Sigmoid colon (tissue), 4 donors: Measurements from ENCODE around the gene DAPK2.

Experiments
- EP300 ChIP-seq, 4 donors: sonication (generic); formaldehyde crosslinking; IDR thresholded peaks; one replicate each; pipeline ENCODE4 v1.6.1; 2017; ENCODE audit warnings: antibody characterized with exemption in 4 of 4
- POLR2A ChIP-seq, 2 donors: fragments of 450-650 bp; IDR thresholded peaks; one replicate each; pipeline ENCODE4 v1.6.1; 2016; ENCODE audit warnings: antibody characterized with exemption in 2 of 2, mild to moderate bottlenecking in 2 of 2, moderate library complexity in 2 of 2
- POLR2AphosphoS5 ChIP-seq, 4 donors: sonication (generic); formaldehyde crosslinking; IDR thresholded peaks; one replicate each; pipeline ENCODE4 v1.6.1; 2017; ENCODE audit warnings: antibody characterized with exemption in 4 of 4
- TF ChIP-seq, protein P1 (sequence below), 4 experiments: fragments of 450-650 bp in 3 of 4; fragments of 200-600 bp in 1 of 4; IDR thresholded peaks; one replicate each; pipeline ENCODE4 v1.5.1; 2016 to 2019; ENCODE audit warnings: antibody characterized with exemption in 4 of 4, mild to moderate bottlenecking in 3 of 4, moderate library complexity in 2 of 4

DNA sequence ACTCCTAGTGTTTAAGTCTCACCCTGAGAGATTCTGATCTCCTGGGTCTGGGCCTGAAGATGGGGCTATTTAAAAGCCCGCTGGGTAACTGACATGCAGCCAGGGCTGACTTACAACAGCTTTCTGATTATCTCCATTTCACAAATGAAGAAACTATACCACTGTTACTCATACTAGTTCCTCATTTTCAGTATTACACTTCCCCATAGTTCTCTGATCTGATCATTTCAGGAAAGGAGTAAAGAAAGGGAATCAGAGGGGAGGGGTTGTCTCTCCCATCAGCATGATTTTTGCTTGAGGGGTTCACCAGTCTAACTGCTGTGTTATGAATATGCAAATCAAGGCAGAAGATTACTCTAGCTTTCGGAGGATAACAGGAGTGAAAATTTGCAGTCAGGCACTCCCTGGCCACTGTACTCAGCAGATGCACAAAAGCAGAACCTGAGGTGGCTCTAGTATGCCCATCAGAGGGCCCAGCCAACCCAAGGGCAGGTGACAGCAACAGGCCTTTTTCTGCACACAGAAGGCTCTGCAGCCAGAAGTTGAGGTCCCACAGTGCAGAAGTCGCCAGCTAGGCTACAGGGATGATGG, 59.4 kb downstream of the DAPK2 start:
- no peak for TF ChIP-seq POLR2AphosphoS5 (IDR thresholded peaks at IDR 0.05)
- TF ChIP-seq, protein P1, sequence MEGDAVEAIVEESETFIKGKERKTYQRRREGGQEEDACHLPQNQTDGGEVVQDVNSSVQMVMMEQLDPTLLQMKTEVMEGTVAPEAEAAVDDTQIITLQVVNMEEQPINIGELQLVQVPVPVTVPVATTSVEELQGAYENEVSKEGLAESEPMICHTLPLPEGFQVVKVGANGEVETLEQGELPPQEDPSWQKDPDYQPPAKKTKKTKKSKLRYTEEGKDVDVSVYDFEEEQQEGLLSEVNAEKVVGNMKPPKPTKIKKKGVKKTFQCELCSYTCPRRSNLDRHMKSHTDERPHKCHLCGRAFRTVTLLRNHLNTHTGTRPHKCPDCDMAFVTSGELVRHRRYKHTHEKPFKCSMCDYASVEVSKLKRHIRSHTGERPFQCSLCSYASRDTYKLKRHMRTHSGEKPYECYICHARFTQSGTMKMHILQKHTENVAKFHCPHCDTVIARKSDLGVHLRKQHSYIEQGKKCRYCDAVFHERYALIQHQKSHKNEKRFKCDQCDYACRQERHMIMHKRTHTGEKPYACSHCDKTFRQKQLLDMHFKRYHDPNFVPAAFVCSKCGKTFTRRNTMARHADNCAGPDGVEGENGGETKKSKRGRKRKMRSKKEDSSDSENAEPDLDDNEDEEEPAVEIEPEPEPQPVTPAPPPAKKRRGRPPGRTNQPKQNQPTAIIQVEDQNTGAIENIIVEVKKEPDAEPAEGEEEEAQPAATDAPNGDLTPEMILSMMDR (IDR thresholded peaks at IDR 0.05) = no peak
- TF ChIP-seq EP300 (IDR thresholded peaks at IDR 0.05) = no peak
- no peak for TF ChIP-seq POLR2A (IDR thresholded peaks at IDR 0.05)
